ENCODE measurements around the gene DCDC2B.
A peak's percentile ranks its signal among the peaks of the same experiment; 100 is the strongest.
"Not testable (repeated sequence)": the region's sequence is repeated elsewhere in the genome, so short reads cannot be mapped to it uniquely, and the experiment has no call there.

The DCDC2B gene

GRCh38 chr1:32208891-32209328, at the start of gene DCDC2B:
TSS of gene DCDC2B (plus strand) at chr1:32209089. CDS start at chr1:32209094, 5 bp downstream.
- DNase-seq = peak; percentile 85

GRCh38 chr1:32159189-32159588, 49.7 kb upstream of the DCDC2B start:
- no peak for DNase-seq

GRCh38 chr1:32163405-32163804, 45.5 kb upstream of the DCDC2B start:
- no peak for DNase-seq

GRCh38 chr1:32165633-32166032, 43.3 kb upstream of the DCDC2B start:
- DNase-seq = not testable (repeated sequence)

GRCh38 chr1:32170991-32171390, 37.9 kb upstream of the DCDC2B start:
- no peak for DNase-seq

GRCh38 chr1:32172621-32173245, 36.2 kb upstream of the DCDC2B start:
- DNase-seq = no peak

- DNase-seq = no peak
These were observed 30.3 kb upstream of the DCDC2B start for GRCh38 chr1:32178380-32179192.

- no peak for DNase-seq
These were observed 29.8 kb upstream of the DCDC2B start for GRCh38 chr1:32179193-32179442.

GRCh38 chr1:32179443-32180185, 29.3 kb upstream of the DCDC2B start, which contains the start of gene TXLNA:
TSS of gene TXLNA (plus strand) at chr1:32179675. CDS start at chr1:32180346, 671 bp downstream.
- peak; percentile 83 for DNase-seq

- DNase-seq = no peak
These were observed 28.5 kb upstream of the DCDC2B start for GRCh38 chr1:32180186-32181060.

- DNase-seq = no peak
These were observed 27.8 kb upstream of the DCDC2B start for GRCh38 chr1:32181065-32181464.

GRCh38 chr1:32181563-32181962, 27.3 kb upstream of the DCDC2B start:
- no peak for DNase-seq

- DNase-seq = no peak
These were observed 26.8 kb upstream of the DCDC2B start for GRCh38 chr1:32182060-32182459.

GRCh38 chr1:32184650-32185049, 24.2 kb upstream of the DCDC2B start:
- DNase-seq = no peak

GRCh38 chr1:32186077-32186476, 22.8 kb upstream of the DCDC2B start:
- no peak for DNase-seq

GRCh38 chr1:32186491-32186890, 22.4 kb upstream of the DCDC2B start:
- no peak for DNase-seq

GRCh38 chr1:32187850-32188249, 21.0 kb upstream of the DCDC2B start:
- DNase-seq = no peak

- no peak for DNase-seq
These were observed 16.5 kb upstream of the DCDC2B start for GRCh38 chr1:32192220-32192948.

- DNase-seq = no peak
These were observed 13.9 kb upstream of the DCDC2B start for GRCh38 chr1:32194984-32195383.

- no peak for DNase-seq
These were observed 13.4 kb upstream of the DCDC2B start for GRCh38 chr1:32195531-32195930.

- no peak for DNase-seq
These were observed 12.7 kb upstream of the DCDC2B start for GRCh38 chr1:32195972-32196823.

All from NCI-H2081 treated with DMSO at 0.1 percent for 48 hours (cell line).